Measurements from ENCODE around the gene ADAP1.
"Not testable (repeated sequence)": the region's sequence is repeated elsewhere in the genome, so short reads cannot be mapped to it uniquely, and the experiment has no call there.

ADAP1 gene

GRCh38 chr7:882336-883035 lies 72.0 kb downstream of the ADAP1 start:
- no peak for DNase-seq (ENCODE audit: low read depth, low spot score)

GRCh38 chr7:881441-882234 lies 72.8 kb downstream of the ADAP1 start:
- no peak for DNase-seq (ENCODE audit: low read depth, low spot score)

DNA sequence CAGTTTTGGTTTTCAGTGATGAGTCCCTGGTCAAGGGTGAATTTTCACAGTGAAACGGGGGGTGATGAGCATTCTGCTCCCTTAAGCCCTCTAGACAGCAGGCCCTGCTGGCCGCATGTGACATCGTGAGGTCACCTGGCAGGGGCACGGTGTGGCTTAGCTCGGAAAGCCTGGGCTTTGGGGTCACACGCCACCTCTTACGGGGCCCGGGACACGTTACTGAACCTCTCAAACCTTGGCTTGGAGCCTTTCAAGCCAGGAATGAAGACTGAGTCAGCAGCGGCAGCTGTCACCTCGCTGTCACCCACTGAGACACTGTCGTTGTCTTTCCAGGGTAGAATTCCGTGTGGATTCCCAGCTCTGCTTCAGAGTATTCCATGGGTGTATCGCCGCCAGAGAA lies 74.0 kb downstream of the ADAP1 start:
- no peak for DNase-seq (ENCODE audit: low read depth, low spot score)

- DNase-seq (ENCODE audit: low read depth, low spot score) = no peak
Measured at GRCh38 chr7:879706-880105, 74.8 kb downstream of the ADAP1 start.

GRCh38 chr7:879093-879492 lies 75.4 kb downstream of the ADAP1 start:
- DNase-seq (ENCODE audit: low read depth, low spot score) = no peak

GRCh38 chr7:877312-878232 lies 76.9 kb downstream of the ADAP1 start:
- no peak for DNase-seq (ENCODE audit: low read depth, low spot score)

DNA sequence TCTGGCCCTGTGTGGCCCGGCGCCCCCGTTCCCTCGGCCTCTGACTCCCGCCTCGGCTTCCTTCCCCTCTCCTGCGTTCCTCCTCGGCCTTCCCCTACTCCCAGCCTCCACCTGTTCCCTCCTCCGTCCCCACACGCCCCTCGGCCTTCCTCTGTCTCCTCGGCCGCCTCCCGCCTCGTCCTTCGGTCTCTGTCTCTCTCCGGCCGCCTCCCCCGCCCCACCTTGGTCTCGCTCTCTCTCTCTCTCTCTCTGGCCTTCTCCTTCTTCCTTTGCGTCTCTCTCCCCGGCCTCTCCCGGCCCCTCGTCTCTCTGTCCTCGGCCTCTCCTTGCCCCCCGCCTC lies 77.5 kb downstream of the ADAP1 start:
- DNase-seq (ENCODE audit: low read depth, low spot score) = no peak

- peak; percentile 87 for DNase-seq (ENCODE audit: low read depth, low spot score)
Measured at GRCh38 chr7:876077-876971, 78.2 kb downstream of the ADAP1 start, which contains the start of gene GET4. GET4 (plus strand) TSS chr7:876554; CDS start chr7:876646, 92 bp downstream.

GRCh38 chr7:875476-876076 lies 78.9 kb downstream of the ADAP1 start:
- DNase-seq (ENCODE audit: low read depth, low spot score) = no peak

GRCh38 chr7:875051-875450 lies 79.4 kb downstream of the ADAP1 start:
- no peak for DNase-seq (ENCODE audit: low read depth, low spot score)

DNA sequence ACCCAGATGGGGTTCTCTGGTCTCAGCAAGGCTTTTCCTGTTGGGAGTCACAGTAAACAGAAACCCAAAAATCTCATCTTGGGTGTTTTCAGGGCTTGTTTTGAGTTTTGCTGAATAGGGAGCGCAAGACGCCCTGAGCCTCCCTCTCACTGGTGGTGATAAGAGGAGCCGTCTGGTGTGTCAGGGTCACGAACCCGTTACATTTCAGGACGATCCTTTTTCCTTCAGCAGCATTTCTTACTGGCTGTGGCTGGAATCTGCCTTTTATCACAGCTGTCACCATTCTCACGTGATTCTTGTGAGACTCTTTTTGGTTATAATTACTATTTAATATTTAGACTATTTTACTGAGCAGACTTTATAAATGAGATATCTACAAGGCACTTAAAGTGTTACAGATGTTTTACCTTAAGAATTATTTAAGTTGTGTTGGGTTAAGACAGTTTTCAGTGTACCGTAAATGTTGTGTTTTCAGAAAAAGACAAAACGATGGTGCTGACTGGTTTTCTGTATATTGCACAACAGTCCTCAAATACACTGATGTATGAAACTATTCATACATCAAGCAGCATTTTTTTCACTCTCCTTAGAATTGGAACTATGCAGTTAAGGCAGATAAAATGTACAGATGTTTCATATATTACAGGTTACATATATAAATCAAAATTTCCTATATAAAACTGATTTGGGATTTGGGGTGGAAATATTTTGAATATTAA lies 80.3 kb downstream of the ADAP1 start:
- DNase-seq (ENCODE audit: low read depth, low spot score) = no peak

DNA sequence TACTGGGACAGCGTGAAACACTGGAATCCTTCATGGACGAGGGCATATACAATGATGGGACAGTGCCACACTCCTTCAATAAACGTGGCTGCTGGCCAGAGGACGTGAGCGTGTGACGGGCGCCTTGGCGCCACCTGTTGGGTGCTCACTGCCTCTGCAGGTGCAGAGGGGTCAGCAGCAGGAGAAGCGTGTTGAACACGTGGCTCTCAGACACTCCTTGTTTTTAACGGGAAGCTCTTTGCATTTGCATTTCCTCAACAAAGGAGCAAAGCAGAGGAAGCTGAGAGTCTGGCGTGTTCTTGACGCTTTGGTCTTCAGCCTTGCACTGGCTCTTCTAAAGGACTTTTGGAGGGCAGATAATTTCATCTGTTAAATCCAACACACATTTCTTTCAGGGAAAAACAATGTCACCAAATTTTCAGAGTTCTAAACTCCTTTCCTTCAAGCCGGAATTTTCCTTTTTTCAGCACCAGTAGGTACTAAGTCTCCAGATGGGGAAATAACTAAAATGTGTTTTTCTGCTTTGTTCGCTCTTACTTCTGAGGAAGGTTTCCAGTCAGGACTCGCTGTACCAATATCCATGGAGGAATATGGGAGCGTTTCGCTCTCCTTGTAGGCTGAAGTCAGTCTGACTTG lies 81.0 kb downstream of the ADAP1 start:
- DNase-seq (ENCODE audit: low read depth, low spot score) = peak; percentile 28

- not testable (repeated sequence) for DNase-seq (ENCODE audit: low read depth, low spot score)
Measured at GRCh38 chr7:872685-873084, 81.8 kb downstream of the ADAP1 start.

GRCh38 chr7:871900-872537 lies 82.5 kb downstream of the ADAP1 start:
- DNase-seq (ENCODE audit: low read depth, low spot score) = no peak

DNA sequence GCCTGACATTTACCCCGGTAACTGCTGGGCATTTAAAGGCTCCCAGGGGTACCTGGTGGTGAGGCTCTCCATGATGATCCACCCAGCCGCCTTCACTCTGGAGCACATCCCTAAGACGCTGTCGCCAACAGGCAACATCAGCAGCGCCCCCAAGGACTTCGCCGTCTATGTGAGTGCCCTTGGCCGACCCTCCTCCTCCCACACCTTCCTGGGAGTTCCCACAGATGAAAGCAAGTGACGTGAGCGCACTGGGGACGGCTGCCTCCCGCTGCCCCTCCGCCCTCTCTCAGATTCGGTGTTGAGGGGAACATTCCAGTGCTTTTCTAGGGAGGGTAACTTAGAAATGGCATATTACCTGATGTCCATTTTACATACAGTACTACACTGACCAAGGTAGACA lies 85.1 kb downstream of the ADAP1 start:
- no peak for DNase-seq (ENCODE audit: low read depth, low spot score)

DNA sequence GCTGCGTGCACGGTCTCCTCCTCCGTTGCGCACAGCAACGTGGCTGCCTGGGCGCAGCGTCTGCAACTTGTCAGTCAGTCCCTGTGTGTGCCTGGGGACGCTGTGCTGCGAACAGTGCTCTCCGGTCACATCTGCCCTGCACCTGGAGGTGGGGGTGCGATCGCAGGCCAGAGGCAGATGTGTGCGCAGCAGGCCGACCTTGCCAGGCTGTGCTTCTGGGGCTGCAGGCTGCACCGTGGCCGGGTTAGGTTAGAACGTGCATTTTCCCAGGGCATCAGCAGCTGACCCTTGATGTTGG lies 86.3 kb downstream of the ADAP1 start:
- DNase-seq (ENCODE audit: low read depth, low spot score) = no peak

DNA sequence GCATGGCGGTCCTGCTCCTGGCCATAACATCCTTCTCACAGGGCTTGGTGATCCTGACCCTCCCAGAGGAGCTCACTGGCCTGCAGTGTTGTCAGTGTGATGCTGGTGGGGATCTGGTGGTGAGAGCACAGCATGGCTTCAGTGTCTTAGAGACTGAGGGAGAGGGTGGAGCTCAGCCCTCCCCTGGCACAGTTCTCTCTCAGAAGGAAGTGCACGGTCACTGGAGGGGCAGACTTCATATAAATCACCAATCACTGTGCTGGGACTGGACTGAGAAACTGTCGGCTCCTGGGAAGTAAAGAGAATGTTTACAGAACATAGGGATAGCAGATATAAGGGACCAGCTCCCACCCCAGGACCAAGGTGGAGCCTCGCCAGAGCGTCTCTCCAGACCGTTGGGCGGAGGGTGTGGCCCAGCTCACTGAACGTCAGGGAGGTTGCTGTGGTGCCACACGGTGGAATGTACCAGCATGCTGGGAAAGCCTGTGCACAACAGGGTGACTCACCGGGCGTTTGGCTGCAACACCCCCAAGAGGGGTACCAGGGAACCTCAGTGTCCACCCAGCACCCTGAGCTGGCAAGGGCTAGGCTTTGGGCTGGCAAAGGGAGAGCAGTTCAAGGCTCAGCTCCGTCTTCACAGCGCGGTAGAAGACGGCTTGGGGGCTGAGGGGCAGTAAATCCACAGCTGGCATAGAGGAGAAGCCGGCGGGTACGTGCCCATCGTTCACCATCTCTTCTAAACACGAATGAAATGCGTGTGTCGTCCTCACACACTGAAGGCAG lies 86.9 kb downstream of the ADAP1 start:
- DNase-seq (ENCODE audit: low read depth, low spot score) = no peak

DNA sequence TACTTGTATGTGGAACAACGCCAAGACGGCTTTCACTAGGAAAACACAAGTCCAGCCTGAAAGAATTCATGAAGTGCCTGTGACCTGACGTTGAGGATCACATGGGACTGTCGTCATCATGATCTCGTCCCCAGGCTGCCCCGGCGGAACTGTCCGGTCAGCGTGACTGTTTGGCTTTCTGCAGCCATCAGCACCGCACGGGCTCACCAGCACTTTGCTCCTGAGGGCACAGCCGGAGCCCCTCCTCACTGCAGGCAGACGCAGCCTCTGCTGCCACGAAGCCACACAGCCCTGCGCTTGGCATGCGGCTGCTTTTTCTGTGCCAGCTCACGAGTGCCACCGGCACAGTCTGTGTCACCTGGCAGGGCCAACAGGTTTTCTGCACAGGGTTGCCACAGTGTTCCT lies 87.5 kb downstream of the ADAP1 start:
- no peak for DNase-seq (ENCODE audit: low read depth, low spot score)

Measured in activated naive CD8-positive, alpha-beta T cell treated with anti-CD3 and anti-CD28 coated beads, Interleukin-2, amount 50 U/mL, for 16 hours (primary cell).